Brain microvascular endothelial cell (primary cell): Measurements from ENCODE around the gene MMP13.
"Not testable (repeated sequence)": the region's sequence is repeated elsewhere in the genome, so short reads cannot be mapped to it uniquely, and the experiment has no call there.

Source experiments
- DNase-seq: peaks from one replicate; pipeline ENCODE4 v3.0.0-alpha.2; 2020
- H3K27ac ChIP-seq: fragments of 250-450 bp; sonication (Bioruptor Pico); 2 replicates; pipeline ENCODE4 v1.5.1; 2020; ENCODE audit warnings: mild to moderate bottlenecking, moderate library complexity
- H3K27me3 ChIP-seq: fragments of 250-450 bp; sonication (Bioruptor Pico); replicated peaks from 2 replicates; pipeline ENCODE4 v1.5.1; 2020; ENCODE audit warnings: mild to moderate bottlenecking
- H3K36me3 ChIP-seq: fragments of 250-450 bp; sonication (Bioruptor Pico); replicated peaks from 2 replicates; pipeline ENCODE4 v1.5.1; 2020; ENCODE audit warnings: mild to moderate bottlenecking
- H3K4me3 ChIP-seq: 2 replicates; pipeline ENCODE4 v1.5.1; 2011; ENCODE audit warnings: low read depth, mild to moderate bottlenecking, control low read depth, low read length, moderate library complexity
- in situ Hi-C: cut with HindIII; loops from 2 replicates; pipeline ENCODE4 v1.10.0; 2017; ENCODE audit warnings: low sequenced_read_pairs, low pct_ligation_motif_present
- TF ChIP-seq, protein P1 (sequence below): IDR thresholded peaks from 2 replicates; pipeline ENCODE4 v1.5.1; 2011; ENCODE audit warnings: low read depth, mild to moderate bottlenecking, moderate library complexity, low read length, control low read depth, inconsistent platforms; ENCODE audit errors: missing control alignments

Gene MMP13

DNA sequence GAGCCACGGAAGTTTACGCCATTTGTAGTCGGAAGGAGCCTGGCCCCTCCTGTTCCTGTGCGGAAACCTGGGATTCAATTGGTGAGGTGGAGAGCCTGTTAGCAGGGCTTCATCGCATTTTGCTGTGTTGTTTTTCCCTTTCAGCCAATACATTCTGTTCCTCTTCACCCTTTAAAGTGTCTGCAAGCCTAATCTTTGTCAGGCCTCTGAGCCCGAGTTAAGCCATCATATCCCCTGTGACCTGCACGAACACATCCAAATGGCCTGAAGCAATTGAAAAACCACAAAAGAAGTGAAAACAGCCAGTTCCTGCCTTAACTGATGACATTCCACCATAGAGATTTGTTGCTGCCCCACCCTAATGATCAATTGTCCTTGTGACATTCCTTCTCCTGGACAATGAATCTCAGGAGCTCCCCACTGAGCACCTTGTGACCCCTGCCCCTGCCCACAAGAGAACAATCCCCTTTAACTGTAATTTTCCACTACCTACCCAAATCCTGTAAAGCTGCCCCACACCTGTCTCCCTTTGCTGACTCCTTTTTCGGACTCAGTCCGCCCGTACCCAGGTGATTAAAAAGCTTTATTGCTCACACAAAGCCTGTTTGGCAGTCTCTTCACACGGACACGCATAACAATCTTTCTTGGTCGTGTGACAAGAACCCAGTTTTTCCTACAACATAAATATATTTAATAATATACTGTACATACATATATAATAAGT, 43.6 kb downstream of the MMP13 start:
- no peak for DNase-seq
- no peak overlapping the region for H3K4me3 ChIP-seq
- H3K36me3 ChIP-seq, result no peaks in the 10 kb centered on the region
- TF ChIP-seq, protein P1, sequence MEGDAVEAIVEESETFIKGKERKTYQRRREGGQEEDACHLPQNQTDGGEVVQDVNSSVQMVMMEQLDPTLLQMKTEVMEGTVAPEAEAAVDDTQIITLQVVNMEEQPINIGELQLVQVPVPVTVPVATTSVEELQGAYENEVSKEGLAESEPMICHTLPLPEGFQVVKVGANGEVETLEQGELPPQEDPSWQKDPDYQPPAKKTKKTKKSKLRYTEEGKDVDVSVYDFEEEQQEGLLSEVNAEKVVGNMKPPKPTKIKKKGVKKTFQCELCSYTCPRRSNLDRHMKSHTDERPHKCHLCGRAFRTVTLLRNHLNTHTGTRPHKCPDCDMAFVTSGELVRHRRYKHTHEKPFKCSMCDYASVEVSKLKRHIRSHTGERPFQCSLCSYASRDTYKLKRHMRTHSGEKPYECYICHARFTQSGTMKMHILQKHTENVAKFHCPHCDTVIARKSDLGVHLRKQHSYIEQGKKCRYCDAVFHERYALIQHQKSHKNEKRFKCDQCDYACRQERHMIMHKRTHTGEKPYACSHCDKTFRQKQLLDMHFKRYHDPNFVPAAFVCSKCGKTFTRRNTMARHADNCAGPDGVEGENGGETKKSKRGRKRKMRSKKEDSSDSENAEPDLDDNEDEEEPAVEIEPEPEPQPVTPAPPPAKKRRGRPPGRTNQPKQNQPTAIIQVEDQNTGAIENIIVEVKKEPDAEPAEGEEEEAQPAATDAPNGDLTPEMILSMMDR, result no peak
- no peak overlapping the region for H3K27ac ChIP-seq
- no peaks in the 10 kb centered on the region for H3K27me3 ChIP-seq
- in situ Hi-C loops, result no loop called here

DNA sequence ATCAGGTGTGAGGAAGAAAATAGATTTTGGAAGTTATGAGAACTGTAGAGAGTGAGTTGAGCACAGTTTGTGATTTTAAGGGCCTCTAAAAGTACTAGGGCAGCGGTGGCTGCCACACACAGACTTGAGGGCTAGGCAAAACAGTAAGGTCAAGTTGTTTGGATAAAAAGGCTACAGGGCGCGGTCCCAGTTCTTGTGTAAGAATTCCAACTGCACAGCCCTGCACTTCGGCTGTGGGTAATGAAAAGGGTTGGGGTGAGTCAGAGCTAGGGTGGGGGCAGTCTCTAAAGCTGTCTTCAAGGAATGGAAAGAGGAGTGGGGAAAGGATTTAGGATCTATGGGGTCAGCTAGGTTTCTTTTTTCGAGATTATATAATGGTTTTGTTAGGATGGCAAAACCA, 49.7 kb downstream of the MMP13 start:
- H3K27ac ChIP-seq, DNase-seq, H3K27me3 ChIP-seq, in situ Hi-C loops, H3K4me3 ChIP-seq, H3K36me3 ChIP-seq: not testable (repeated sequence)

DNA sequence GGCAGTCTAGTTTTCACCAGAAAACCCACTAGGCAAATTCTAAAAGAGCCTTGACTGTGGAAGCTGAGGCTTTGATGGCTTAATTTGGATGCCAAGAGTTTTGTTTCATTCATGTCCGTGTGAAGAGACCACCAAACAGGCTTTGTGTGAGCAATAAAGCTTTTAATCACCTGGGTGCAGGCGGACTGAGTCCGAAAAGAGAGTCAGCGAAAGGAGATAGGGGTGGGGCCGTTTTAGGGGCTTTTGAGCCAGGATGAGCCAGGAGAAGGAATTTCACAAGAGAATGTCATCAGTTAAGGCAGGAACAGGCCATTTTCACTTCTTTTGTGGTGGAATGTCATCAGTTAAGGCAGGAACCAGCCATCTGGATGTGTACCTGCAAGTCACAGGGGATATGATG, 51.6 kb downstream of the MMP13 start:
- in situ Hi-C loops, H3K27me3 ChIP-seq, H3K4me3 ChIP-seq, H3K27ac ChIP-seq, H3K36me3 ChIP-seq, DNase-seq: not testable (repeated sequence)

DNA sequence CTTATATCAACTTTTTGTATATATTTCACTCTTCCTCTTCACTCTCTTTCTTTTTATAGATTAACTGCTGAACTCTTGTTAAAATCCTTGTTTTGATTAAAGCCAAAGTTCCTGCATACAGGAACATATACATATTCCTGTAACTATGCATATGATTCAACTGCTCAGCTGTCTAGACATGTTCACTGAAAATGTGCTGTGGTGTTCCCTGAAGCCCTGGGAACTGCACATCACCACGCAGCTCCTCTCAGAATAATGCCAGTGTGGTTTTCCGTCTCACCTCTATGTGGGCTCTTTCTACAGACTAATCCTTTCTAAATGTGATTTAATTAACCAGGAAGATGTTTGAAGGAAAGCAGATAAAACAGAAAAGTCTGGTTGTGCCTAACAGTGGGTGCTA, 55.2 kb downstream of the MMP13 start:
- no peaks in the 10 kb centered on the region for H3K27me3 ChIP-seq
- no peaks in the 10 kb centered on the region for H3K36me3 ChIP-seq
- H3K27ac ChIP-seq, result no peak overlapping the region
- H3K4me3 ChIP-seq, result no peak overlapping the region
- in situ Hi-C loops, result no loop called here
- no peak for DNase-seq
- TF ChIP-seq, protein P1, result no peak
